Motor neuron (in vitro differentiated cells): Measurements from ENCODE around the gene ARSG. TPM values are rescaled to one million over a fixed set of nuclear protein-coding genes. Genes with fewer than 3 reads are reported as not detected.

Source experiments
- ATAC-seq, 8 experiments: fragments of 200-7000 bp; cut with Tn5 transposase; replicated peaks in 6 of 8; 2 replicates each; pipeline ENCODE4 v1.8.0; 2021; ENCODE audit warnings: mild to moderate bottlenecking in 8 of 8, moderate library complexity in 8 of 8
- H3K27ac ChIP-seq, 2 donors: fragments of 250-450 bp; sonication (Bioruptor Pico); 2 replicates each; pipeline ENCODE4 v1.9.0; 2021; ENCODE audit warnings: antibody characterized with exemption in 2 of 2, mild to moderate bottlenecking in 2 of 2, moderate library complexity in 1 of 2
- H3K4me1 ChIP-seq, 2 donors: fragments of 250-450 bp; sonication (Bioruptor Pico); replicated peaks in 1 of 2; 2 replicates each; pipeline ENCODE4 v1.6.1; 2021; ENCODE audit warnings: antibody characterized with exemption in 2 of 2, mild to moderate bottlenecking in 2 of 2, moderate library complexity in 1 of 2
- H3K4me3 ChIP-seq, 5 donors: fragments of 250-450 bp; sonication (Bioruptor Pico); 2 replicates each; pipeline ENCODE4 v1.9.0; 2021; ENCODE audit warnings: antibody characterized with exemption in 5 of 5, mild to moderate bottlenecking in 5 of 5, moderate library complexity in 4 of 5
- WGBS, 10 experiments: fragments of 450-650 bp; shearing (Covaris generic); methylation state at CpG; one replicate each; pipeline ENCODE4 v1.0.0; 2022; 5-methylcytosine and 5-hydroxymethylcytosine counted together
- in situ Hi-C, 9 experiments: fragments of 400-800 bp; cut with MboI; loops; one replicate each; pipeline ENCODE4 v1.15.0; 2021; ENCODE audit warnings: low sequenced_read_pairs in 9 of 9, low pct_unique_long_range_greater_than_20kb in 2 of 9; ENCODE audit not compliant: unreplicated experiment in 9 of 9
- total RNA-seq, 8 experiments: library from RNA; unstranded; fragments of 300-600 nt; gene quantifications; 2 replicates each; pipeline versions ENCODE4 v1.2.3 to v1.2.4, GENCODE V29; 2022

Gene ARSG
- total RNA-seq, 8 experiments from 2014 or later, result 6.9 to 36.5 (median 12.6) TPM

DNA sequence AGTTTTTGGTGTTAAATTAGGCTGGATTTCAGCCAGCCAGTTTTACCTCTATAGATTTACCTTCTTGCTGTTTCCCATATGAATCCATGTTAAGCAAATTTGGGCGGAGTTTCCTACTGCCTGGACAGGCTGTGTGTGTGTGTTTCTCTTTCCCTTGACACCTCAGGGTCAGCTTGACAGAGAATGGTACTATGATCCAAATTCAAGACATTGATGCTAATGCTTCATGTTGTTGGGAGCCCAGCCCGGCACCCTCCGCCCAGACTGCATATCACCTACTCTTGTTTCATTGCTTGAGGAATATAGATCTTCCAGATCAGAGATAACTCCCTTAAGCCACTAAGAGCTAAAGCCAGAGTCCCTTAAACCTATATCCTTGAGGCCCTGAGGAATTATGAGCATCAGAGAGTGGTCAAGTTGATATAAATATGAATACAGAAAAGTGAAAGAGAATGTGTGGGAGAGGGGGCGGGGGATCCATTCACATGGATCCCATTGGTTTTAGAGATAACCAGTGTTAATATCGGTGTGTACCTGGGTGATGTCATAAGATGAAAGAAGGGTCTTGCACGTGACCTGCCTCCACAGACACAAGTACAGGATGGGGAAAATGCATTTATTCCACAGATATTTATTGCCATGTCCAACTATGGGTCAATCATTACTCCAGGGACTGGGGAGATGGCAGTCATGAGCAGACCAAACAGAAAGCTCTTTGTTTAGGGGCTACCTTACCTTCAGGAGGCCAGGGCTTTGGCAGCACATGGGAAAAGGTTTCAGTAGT, 96.3 kb downstream of the ARSG start:
- Histone ChIP-seq H3K27ac (peak overlapping the region in 1 of 2 donors; percentile 57), H3K4me1 (peaks cover 16 to 19% of the 10 kb centered on the region in 2 donors), H3K4me3 (no peak overlapping the region)
- 50 to 100% (median 84%) methylated on average over 1 to 5 of the region's 6 CpGs; no CpG with 5 or more reads in 1 of the 10 experiments for WGBS, 10 experiments
- in situ Hi-C loops, result no loop called here
- ATAC-seq, result peak; percentile 22 to 91 (median 64)

DNA sequence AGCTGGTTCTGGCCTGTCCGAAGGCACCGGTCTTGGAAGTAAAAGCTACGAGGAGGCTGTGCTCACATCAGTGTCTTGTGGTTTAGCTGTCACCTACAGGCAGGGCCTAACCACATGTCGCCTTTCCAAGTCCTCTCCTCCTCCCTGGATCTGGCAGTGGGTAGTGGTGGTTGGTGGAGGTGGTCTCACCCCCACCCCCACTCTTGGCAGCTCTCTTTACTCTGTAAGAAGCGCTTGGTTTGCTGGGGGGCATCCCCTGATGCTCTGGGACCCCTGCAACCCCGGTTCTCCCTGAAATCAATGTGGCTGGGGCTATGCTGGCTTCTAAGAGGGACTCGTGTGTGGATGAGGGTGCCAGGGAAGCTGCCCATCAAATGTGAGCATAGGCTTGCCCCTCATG, 97.7 kb downstream of the ARSG start:
- peaks cover 11 to 16% of the 10 kb centered on the region in 2 donors for H3K4me1 ChIP-seq
- H3K27ac ChIP-seq, result peak overlapping the region in 1 of 2 donors; percentile 30
- peak in 1 of 8 experiments; percentile 22 for ATAC-seq
- in situ Hi-C loops, result no loop called here
- WGBS, 10 experiments, result 40 to 100% (median 100%) methylated on average over 1 to 3 of the region's 7 CpGs; no CpG with 5 or more reads in 4 of the 10 experiments
- H3K4me3 ChIP-seq, result no peak overlapping the region

- 0 to 93% (median 80%) methylated on average over 1 to 9 of the region's 11 CpGs; no CpG with 5 or more reads in 2 of the 10 experiments for WGBS, 10 experiments
- ATAC-seq, result peak in 1 of 8 experiments; percentile 38
- in situ Hi-C loops, result no loop called here
- H3K4me3 ChIP-seq, result no peak overlapping the region
- no peak overlapping the region for H3K27ac ChIP-seq
- H3K4me1 ChIP-seq, result peaks cover 11 to 16% of the 10 kb centered on the region in 2 donors
Observed at GRCh38 chr17:68390888-68391545, 99.7 kb downstream of the ARSG start.

- WGBS, 10 experiments, result 42 to 100% (median 90%) methylated on average over 1 to 16 of the region's 16 CpGs; no CpG with 5 or more reads in 1 of the 10 experiments
- ATAC-seq, result peak in 1 of 8 experiments; percentile 22
- Histone ChIP-seq H3K27ac (no peak overlapping the region), H3K4me1 (peaks cover 11 to 15% of the 10 kb centered on the region in 2 donors), H3K4me3 (no peak overlapping the region)
- in situ Hi-C loops, result no loop called here
Observed at GRCh38 chr17:68391561-68392268, 100.4 kb downstream of the ARSG start.

DNA sequence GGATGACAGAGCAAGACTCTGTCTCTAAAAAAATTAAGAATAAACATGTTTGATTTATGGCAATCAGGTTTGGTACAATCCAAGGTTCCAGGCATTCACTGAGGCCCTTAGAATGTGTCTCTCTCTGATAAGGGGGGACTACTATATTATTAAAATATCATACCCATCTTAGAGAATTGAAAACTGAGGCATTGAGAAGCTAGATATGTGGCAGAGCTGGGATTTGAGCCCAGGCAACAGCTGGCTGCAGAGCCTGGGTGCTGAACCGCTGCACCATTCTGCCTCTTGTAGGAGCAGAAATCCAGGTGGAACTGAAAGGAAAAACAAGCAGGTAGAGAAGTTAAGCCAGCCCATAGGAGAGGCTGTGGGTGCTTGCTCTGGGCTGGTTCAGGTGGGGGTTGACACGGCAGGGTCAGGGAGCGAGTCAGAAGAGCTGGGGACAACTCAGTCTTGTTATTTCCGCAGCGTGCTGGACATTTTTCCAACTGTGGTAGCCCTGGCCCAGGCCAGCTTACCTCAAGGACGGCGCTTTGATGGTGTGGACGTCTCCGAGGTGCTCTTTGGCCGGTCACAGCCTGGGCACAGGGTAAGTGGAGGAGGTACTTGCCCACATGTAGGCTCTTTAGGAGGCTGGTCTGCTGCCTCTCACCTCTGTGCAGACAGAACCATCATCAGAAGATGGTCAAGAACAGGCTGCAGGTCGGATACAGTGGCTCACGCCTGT, 103.5 kb downstream of the ARSG start:
- Histone ChIP-seq H3K4me3 (no peak overlapping the region), H3K27ac (no peak overlapping the region), H3K4me1 (peaks cover 6 to 7% of the 10 kb centered on the region in 2 donors)
- WGBS, 10 experiments, result 73 to 100% (median 100%) methylated on average over 1 to 11 of the region's 12 CpGs; no CpG with 5 or more reads in 7 of the 10 experiments
- no peak for ATAC-seq
- in situ Hi-C loops, result no loop called here

- H3K4me3 ChIP-seq, result no peak overlapping the region
- no peak overlapping the region for H3K27ac ChIP-seq
- 58 to 100% (median 92%) methylated on average over 1 to 9 of the region's 10 CpGs; no CpG with 5 or more reads in 1 of the 10 experiments for WGBS, 10 experiments
- no peak for ATAC-seq
- in situ Hi-C loops, result no loop called here
- H3K4me1 ChIP-seq, result peaks cover 6 to 7% of the 10 kb centered on the region in 2 donors
Observed at GRCh38 chr17:68396226-68397107, 105.2 kb downstream of the ARSG start.

DNA sequence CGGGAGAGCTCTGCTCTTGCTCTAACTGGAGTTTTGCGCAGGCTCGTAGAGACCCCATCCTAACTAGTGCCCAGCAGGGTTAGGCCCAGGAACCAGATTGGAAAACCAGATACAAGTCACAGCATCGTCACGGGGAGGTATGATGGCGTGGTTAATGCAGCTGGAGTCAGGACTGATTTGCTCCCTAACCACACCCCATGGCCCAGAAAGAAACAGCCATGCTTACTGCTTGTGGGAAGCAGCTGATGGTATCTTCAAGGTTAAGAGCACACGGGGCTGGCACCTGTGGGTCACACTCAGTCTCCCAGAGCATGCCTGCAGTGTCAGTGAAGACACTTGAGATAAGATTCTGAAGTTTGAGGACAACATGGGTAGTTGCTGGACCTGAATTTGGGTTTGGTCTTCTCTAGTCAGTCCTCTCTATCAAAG, 105.8 kb downstream of the ARSG start:
- no peak for ATAC-seq
- Histone ChIP-seq H3K4me1 (peaks cover 6 to 7% of the 10 kb centered on the region in 2 donors), H3K4me3 (no peak overlapping the region), H3K27ac (no peak overlapping the region)
- 60 to 100% (median 96%) methylated on average over 1 to 7 of the region's 7 CpGs; no CpG with 5 or more reads in 3 of the 10 experiments for WGBS, 10 experiments
- in situ Hi-C loops, result no loop called here

DNA sequence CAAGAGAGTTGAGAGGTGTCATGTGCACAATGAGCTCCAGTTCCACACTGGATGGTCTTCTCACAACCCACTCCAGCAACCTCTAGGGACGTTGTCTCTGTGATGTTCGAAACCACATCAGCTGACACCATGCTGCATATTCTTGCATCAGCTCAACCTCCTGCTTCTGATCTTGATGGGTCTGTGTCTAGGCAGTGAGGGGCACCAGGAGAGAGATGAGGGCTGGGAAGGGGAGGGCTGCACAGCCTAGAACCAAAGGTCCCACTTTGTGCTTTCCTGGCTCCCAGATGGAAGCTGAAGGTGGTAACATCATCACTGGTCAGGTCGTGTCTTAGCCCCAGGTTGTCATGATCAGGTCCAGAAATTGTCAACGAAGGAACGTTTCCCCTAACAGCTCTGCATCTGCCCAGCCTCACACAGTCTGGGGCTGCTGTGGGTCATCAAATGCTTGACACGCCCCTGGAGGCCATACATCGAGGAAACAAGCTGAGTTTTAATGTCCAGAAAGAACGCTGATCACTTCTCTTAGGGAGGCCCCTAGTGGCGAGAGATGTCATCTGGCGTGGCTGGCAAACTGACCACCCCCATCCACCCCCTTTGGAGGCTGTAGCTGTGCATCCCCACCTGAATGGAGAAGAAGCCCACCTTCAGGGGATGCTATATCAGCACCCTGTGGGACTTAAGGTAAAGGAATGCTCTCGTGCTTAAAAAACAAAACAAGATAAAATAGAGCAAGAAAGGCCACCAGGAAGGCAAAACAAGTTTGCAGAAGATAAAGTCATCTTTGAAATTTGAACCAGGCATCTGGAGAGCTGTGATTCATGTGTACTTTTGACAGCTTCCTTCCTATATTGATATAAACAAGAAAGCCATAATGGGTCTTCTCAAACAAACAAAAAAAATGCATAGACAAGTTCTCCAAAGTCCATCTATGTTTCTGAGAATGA, 107.7 kb downstream of the ARSG start:
- H3K27ac ChIP-seq, result peak overlapping the region; percentile 16 to 50
- in situ Hi-C loops, result no loop called here

DNA sequence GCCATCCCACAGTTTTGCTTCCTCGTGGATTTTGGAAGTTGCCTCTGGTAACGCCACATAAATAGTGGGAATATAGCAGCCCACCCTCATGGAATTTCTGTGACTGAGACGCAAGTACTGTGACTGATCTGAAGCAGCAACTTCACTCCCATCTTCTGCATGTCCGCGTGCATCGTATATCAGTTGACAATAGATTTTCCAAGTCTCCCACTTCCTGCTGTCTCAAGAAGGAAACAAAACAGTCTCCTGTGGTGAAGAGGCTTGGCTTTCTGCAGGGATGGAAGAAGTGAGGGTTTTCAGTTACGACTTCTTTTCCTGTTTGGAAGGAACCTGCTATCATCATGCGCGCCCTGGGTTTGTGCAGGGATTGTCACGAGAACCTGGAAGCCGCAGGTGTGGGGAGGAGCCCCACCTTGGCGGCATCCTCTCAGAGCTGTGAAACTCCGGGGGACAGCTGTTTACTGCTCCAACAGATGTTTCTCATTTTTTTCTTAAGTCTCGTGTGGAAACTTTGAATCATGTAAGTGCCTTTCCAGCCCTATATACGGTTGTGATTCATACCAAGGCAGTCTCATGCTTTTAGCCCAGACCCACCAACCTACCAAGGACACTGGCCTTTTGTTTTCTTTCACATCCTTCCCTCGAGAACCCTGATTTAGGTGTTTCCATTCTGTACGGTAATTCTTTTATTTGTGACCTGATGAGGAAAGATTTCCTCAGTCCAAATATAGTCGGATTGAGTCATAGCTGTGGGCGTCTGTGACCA, 108.5 kb downstream of the ARSG start:
- in situ Hi-C loops, result no loop called here

More for the DNA sequence above, 107.7 kb downstream of the ARSG start:
- H3K4me1 ChIP-seq, result peaks cover 6 to 7% of the 10 kb centered on the region in 2 donors
- ATAC-seq, result peak; percentile 81 to 99 (median 96)
- WGBS, 10 experiments, result 14 to 66% (median 40%) methylated on average over 2 to 5 of the region's 11 CpGs; no CpG with 5 or more reads in 3 of the 10 experiments
- no peak overlapping the region for H3K4me3 ChIP-seq

DNA sequence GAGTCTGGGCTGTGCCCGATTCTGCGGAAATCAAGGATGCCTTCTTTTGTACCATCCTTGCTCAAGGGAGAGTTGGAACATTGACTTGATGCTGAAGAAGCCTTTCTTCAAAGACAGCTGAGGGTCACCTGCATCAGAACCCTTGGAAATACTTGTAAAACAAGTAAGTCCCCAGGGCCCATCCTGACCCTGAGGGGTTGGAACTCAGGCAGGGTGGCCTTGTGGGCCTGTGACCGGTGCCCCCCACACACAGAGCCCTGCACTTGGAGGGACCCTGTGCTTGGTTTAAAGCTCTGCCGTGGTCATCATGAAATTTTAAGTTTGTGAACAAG, 109.1 kb downstream of the ARSG start:
- Histone ChIP-seq H3K27ac (no peak overlapping the region), H3K4me1 (peaks cover 6 to 7% of the 10 kb centered on the region in 2 donors), H3K4me3 (no peak overlapping the region)
- ATAC-seq, result no peak
- WGBS, 10 experiments, result 29 to 100% (median 86%) methylated on average over 1 to 4 of the region's 4 CpGs; no CpG with 5 or more reads in 2 of the 10 experiments
- in situ Hi-C loops, result no loop called here

More for the DNA sequence above, 108.5 kb downstream of the ARSG start:
- 0 to 100% (median 84%) methylated on average over 1 to 12 of the region's 19 CpGs for WGBS, 10 experiments
- Histone ChIP-seq H3K27ac (no peak overlapping the region), H3K4me3 (no peak overlapping the region), H3K4me1 (peaks cover 6 to 7% of the 10 kb centered on the region in 2 donors)
- peak in 2 of 8 experiments; percentile 36 to 52 for ATAC-seq
